Suprapubic skin (tissue), 4 donors: Measurements from ENCODE around the gene C11orf21. TPM values are rescaled to one million over a fixed set of nuclear protein-coding genes. Genes with fewer than 3 reads are reported as not detected.
A peak's percentile ranks its signal among the peaks of the same experiment; 100 is the strongest.

ENCODE experiments used
- DNase-seq, 2 donors: peaks; one replicate each; pipeline ENCODE4 v3.0.0-alpha.2; 2019; ENCODE audit warnings: low spot score in 2 of 2
- H3K27ac ChIP-seq: fragments of 200-600 bp; sonication (generic); one replicate; pipeline ENCODE4 v1.5.1; 2019
- H3K27me3 ChIP-seq: fragments of 200-600 bp; sonication (generic); one replicate; pipeline ENCODE4 v1.5.1; 2019
- H3K36me3 ChIP-seq: fragments of 200-600 bp; sonication (generic); one replicate; pipeline ENCODE4 v1.5.1; 2019
- H3K4me1 ChIP-seq: fragments of 200-600 bp; sonication (generic); one replicate; pipeline ENCODE4 v1.5.1; 2019
- H3K4me3 ChIP-seq: fragments of 200-600 bp; sonication (generic); one replicate; pipeline ENCODE4 v1.5.1; 2019; ENCODE audit warnings: mild to moderate bottlenecking
- H3K9me3 ChIP-seq: fragments of 200-600 bp; sonication (generic); one replicate; pipeline ENCODE4 v1.5.1; 2019
- EP300 ChIP-seq: sonication (generic); formaldehyde crosslinking; IDR thresholded peaks from one replicate; pipeline ENCODE4 v1.6.1; 2017; ENCODE audit warnings: antibody characterized with exemption
- POLR2A ChIP-seq, 2 donors: fragments of 450-650 bp; IDR thresholded peaks; one replicate each; pipeline ENCODE4 v1.6.1; 2017; ENCODE audit warnings: antibody characterized with exemption in 2 of 2, mild to moderate bottlenecking in 2 of 2, moderate library complexity in 2 of 2
- POLR2AphosphoS5 ChIP-seq, 3 donors: sonication (generic); formaldehyde crosslinking; IDR thresholded peaks; one replicate each; pipeline ENCODE4 v1.6.1; 2017; ENCODE audit warnings: antibody characterized with exemption in 3 of 3
- WGBS: methylation state at CpG from one replicate; pipeline ENCODE4 v1.1.5; 2018; 5-methylcytosine and 5-hydroxymethylcytosine counted together
- total RNA-seq, 4 donors: library from RNA; depleted of rRNA; stranded (reverse); fragments of >200 nt; gene quantifications; one replicate each; pipeline ENCODE4 v1.1.0, GENCODE V29; 2016
- TF ChIP-seq, protein P1 (sequence below), 2 donors: fragments of 200-600 bp in 1 of 2; fragments of 450-650 bp in 1 of 2; sonication (generic) in 1 of 2; IDR thresholded peaks; one replicate each; pipeline ENCODE4 v1.5.1; 2016 to 2019; ENCODE audit warnings: antibody characterized with exemption in 2 of 2, mild to moderate bottlenecking in 1 of 2, moderate library complexity in 1 of 2

The C11orf21 gene
- total RNA-seq, 4 donors from 2014 or later, result 1.2 to 2.5 TPM; not detected in 2

DNA sequence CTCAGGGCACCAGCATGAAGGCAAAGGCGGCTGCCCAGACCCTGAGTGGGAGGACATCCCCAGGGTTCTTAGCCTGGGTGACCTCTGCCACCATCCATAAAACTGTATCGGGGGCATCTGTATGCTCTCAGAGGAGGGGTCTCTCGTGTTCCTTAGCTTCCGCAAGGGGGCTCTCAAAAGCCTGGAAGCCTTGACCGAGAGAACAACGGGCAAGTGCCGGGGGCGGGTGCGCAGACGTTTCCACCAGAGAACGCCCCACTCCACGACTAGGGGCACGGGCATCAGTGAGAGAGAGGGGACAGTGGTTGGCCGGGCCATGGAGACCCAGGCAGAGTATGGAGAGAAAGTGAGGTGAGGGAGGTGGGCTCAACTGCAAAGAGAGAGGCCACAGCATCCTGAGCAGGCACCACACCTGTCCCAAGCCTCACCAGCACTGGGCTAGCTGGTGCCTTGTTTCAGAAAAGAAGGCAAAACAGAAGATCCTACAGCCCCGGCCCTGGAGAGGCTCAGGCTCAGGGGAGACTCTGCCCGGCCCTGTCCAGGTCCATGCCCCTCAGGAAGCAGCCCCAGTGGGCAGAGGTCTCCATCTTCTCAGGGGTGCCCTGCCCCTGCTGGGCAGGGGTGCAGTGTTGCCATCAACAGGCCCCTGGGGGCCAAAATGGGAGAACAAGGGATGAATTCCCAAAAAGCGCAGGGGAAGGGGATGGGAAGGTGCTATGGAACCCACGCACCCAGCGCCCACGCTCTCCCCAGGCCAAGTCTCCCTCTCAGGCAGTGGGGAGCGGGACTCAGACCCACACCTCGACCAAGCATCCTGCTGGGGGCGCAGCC, 6.0 kb upstream of the C11orf21 start:
- WGBS, result 82% methylated on average over 16 of the region's 23 CpGs
- Histone ChIP-seq H3K9me3 (no peaks in the 10 kb centered on the region), H3K27ac (no peak overlapping the region), H3K4me1 (peaks cover 47% of the 10 kb centered on the region), H3K27me3 (no peaks in the 10 kb centered on the region), H3K36me3 (no peaks in the 10 kb centered on the region), H3K4me3 (no peak overlapping the region)
- no peak for TF ChIP-seq POLR2A (IDR thresholded peaks at IDR 0.05)
- TF ChIP-seq, protein P1, sequence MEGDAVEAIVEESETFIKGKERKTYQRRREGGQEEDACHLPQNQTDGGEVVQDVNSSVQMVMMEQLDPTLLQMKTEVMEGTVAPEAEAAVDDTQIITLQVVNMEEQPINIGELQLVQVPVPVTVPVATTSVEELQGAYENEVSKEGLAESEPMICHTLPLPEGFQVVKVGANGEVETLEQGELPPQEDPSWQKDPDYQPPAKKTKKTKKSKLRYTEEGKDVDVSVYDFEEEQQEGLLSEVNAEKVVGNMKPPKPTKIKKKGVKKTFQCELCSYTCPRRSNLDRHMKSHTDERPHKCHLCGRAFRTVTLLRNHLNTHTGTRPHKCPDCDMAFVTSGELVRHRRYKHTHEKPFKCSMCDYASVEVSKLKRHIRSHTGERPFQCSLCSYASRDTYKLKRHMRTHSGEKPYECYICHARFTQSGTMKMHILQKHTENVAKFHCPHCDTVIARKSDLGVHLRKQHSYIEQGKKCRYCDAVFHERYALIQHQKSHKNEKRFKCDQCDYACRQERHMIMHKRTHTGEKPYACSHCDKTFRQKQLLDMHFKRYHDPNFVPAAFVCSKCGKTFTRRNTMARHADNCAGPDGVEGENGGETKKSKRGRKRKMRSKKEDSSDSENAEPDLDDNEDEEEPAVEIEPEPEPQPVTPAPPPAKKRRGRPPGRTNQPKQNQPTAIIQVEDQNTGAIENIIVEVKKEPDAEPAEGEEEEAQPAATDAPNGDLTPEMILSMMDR (IDR thresholded peaks at IDR 0.05), result no peak
- TF ChIP-seq EP300, result no peak
- no peak for TF ChIP-seq POLR2AphosphoS5 (IDR thresholded peaks at IDR 0.05)
- peak in 1 of 2 donors; percentile 72 for DNase-seq

DNA sequence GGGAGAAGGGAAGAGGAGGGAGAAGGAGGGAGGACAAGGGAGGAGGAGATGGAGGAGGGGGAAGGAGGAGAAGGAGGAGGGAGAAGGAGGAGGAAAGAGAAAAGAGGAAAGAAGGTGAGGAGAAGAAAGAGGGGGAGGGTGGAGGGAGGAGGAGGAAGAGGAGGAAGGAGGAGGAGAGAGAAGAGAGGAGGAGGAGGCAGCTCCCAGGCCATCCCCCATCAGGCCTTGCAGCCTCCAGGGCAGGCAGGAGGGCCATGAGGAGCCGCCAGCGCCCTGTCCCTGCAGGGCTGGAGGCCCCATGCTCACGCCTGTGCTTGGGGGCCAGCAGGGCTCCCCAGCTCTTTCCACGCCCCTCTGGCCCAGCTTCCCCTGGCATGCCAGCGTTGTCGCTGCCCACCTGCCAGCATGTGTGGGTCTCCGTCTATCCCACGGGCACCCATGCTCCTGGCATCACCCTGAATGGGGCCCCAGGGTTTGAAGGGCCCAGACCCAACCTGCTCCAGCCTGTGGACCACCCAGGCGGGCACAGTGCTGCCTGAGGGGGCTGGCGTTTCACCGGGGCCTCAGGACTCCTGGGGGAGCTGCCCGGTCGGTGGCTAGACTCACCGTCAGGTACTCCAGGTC, 5.3 kb upstream of the C11orf21 start:
- WGBS, result 57% methylated on average over 4 of the region's 14 CpGs
- Histone ChIP-seq H3K9me3 (no peaks in the 10 kb centered on the region), H3K27me3 (no peaks in the 10 kb centered on the region), H3K36me3 (no peaks in the 10 kb centered on the region), H3K4me1 (peaks cover 42% of the 10 kb centered on the region), H3K27ac (no peak overlapping the region), H3K4me3 (no peak overlapping the region)
- no peak for TF ChIP-seq EP300
- TF ChIP-seq POLR2AphosphoS5 (IDR thresholded peaks at IDR 0.05), result no peak
- no peak for TF ChIP-seq POLR2A (IDR thresholded peaks at IDR 0.05)
- TF ChIP-seq, protein P1 (IDR thresholded peaks at IDR 0.05), result no peak
- DNase-seq, result peak in 1 of 2 donors; percentile 77

DNA sequence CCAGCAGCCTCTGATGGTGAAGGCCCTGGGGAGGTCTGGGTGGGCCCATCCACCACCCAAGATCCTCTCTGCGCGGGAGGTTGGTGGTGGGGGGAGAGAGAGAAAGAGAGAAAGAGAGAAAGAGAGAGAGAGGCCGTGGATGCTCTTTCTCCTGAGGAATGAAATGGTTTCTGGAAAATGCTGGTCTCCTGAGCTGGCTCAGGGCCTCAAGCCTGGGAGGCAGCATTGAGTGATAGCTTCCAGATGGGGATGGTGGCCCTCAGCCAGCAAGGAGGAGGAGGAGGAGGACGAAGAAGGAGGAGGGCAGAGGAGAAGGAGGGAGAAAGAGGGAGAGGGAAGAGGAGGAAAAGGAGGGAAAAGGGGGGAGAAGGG, 4.7 kb upstream of the C11orf21 start:
- no peaks in the 10 kb centered on the region for H3K9me3 ChIP-seq
- H3K4me3 ChIP-seq, result no peak overlapping the region
- H3K27ac ChIP-seq, result peak overlapping the region; percentile 52
- peak in 1 of 2 donors; percentile 81 for DNase-seq
- peaks cover 36% of the 10 kb centered on the region for H3K4me1 ChIP-seq
- WGBS, result 18% methylated on average over 4 of the region's 4 CpGs
- H3K27me3 ChIP-seq, result no peaks in the 10 kb centered on the region
- H3K36me3 ChIP-seq, result no peaks in the 10 kb centered on the region
- TF ChIP-seq POLR2AphosphoS5 (IDR thresholded peaks at IDR 0.05) (no peak), EP300 (no peak)
- TF ChIP-seq, protein P1 (IDR thresholded peaks at IDR 0.05), result no peak

DNA sequence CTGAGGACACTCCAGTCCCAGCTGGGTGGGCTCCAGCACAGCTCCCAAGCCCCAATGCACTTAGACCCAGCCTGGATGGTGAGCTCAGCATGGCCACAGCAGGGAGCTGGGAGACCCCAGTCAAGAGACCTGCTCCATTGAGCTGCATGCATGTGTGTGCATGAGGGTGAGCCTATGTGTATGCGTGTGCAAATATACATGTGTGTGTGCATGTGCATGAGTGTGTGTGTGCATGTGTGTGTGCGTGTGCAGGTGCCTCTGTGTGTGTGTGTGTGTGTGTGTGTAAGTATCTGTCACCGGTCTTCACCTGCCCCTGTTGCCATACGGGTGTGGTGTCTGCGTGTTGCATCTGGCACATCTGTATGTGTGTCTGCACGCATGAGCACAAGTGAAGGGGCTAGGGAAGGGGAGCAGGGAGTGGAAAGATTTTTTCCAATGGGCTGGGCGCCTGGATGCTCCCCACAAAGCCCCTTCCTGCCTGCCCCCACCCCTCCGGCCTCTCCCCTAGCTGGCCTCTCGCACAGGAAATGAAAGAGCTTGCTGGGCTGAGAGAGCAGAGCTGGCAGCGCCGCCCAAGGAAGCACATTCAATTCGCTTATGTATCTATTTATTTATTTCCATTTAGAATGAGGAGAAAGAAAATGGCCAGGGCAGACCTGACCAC, 4.2 kb upstream of the C11orf21 start:
- Histone ChIP-seq H3K9me3 (no peaks in the 10 kb centered on the region), H3K4me1 (peaks cover 32% of the 10 kb centered on the region), H3K36me3 (no peaks in the 10 kb centered on the region), H3K4me3 (no peak overlapping the region), H3K27ac (peak overlapping the region; percentile 52), H3K27me3 (no peaks in the 10 kb centered on the region)
- 27% methylated on average over 6 of the region's 12 CpGs for WGBS
- TF ChIP-seq, protein P1 (IDR thresholded peaks at IDR 0.05), result no peak
- TF ChIP-seq POLR2A (IDR thresholded peaks at IDR 0.05) (no peak), EP300 (no peak), POLR2AphosphoS5 (IDR thresholded peaks at IDR 0.05) (no peak)
- peak in 1 of 2 donors; percentile 71 for DNase-seq
